Vagina (tissue), 2 donors: Measurements from ENCODE around the gene ZNF625. TPM values are rescaled to one million over a fixed set of nuclear protein-coding genes. Genes with fewer than 3 reads are reported as not detected.

Source experiments
- DNase-seq, 2 donors: peaks; one replicate each; pipeline ENCODE4 v3.0.0-alpha.2; 2017; ENCODE audit errors: extremely low spot score in 2 of 2
- H3K27ac ChIP-seq: fragments of 200-600 bp; sonication (generic); one replicate; pipeline ENCODE4 v1.5.1; 2019
- H3K27me3 ChIP-seq: fragments of 200-600 bp; sonication (generic); one replicate; pipeline ENCODE4 v1.5.1; 2019
- H3K36me3 ChIP-seq, 2 donors: fragments of 200-600 bp; sonication (generic); one replicate each; pipeline ENCODE4 v1.5.1; 2017 to 2019
- H3K4me1 ChIP-seq: fragments of 200-600 bp; sonication (generic); one replicate; pipeline ENCODE4 v1.5.1; 2019
- H3K4me3 ChIP-seq, 2 donors: fragments of 200-600 bp; sonication (generic); 1 replicate in 1 of 2; 2 replicates in 1 of 2; pipeline ENCODE4 v1.5.1; 2016 to 2019
- H3K9me3 ChIP-seq: fragments of 200-600 bp; sonication (generic); one replicate; pipeline ENCODE4 v1.5.1; 2019
- POLR2A ChIP-seq, 2 donors: fragments of 450-650 bp; IDR thresholded peaks; one replicate each; pipeline ENCODE4 v1.6.1; 2017; ENCODE audit warnings: antibody characterized with exemption in 2 of 2, mild to moderate bottlenecking in 2 of 2, moderate library complexity in 2 of 2
- POLR2AphosphoS5 ChIP-seq, 2 donors: sonication (generic); formaldehyde crosslinking; IDR thresholded peaks; one replicate each; pipeline ENCODE4 v1.9.0; 2017; ENCODE audit warnings: antibody characterized with exemption in 2 of 2, mild to moderate bottlenecking in 2 of 2, low read depth in 1 of 2; ENCODE audit not compliant: insufficient read depth in 1 of 2
- intact Hi-C: fragments of 100-400 bp; cut with DNase I; formaldehyde crosslinking; loops from one replicate; pipeline ENCODE4 v1.15.1; 2023
- total RNA-seq: library from RNA; depleted of rRNA; stranded (reverse); fragments of >200 nt; gene quantifications from one replicate; pipeline ENCODE4 v1.2.3, GENCODE V29; 2016
- TF ChIP-seq, protein P1 (sequence below), 3 experiments: fragments of 450-650 bp in 2 of 3; fragments of 200-600 bp in 1 of 3; sonication (generic) in 1 of 3; IDR thresholded peaks; one replicate each; pipeline ENCODE4 v1.5.1; 2017 to 2019; ENCODE audit warnings: antibody characterized with exemption in 3 of 3, mild to moderate bottlenecking in 2 of 3, moderate library complexity in 2 of 3

ZNF625 gene
- total RNA-seq, 1 donor from 2014 or later: 6.6 TPM

DNA sequence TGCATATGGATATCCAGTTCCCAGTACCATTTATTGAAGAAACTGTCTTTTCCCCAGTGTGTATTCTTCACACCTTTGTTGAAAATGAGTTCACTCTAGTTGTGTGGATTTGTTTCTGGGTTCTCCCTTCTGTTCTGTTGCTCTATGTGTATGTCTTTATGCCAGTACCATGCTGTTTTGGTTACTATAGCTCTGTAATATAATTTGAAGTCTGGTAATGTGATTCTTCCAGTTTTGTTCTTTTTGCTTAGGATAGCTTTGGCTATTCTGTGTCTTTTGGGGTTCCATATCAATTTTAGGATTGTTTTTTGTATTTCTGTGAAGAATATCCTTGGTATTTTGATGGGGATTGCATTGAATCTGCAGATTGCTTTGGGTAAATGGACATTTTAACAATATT is 41.6 kb upstream of the ZNF625 start:
- Histone ChIP-seq H3K9me3 (peaks cover 7% of the 10 kb centered on the region), H3K4me3 (no peak overlapping the region), H3K27me3 (no peaks in the 10 kb centered on the region), H3K27ac (no peak overlapping the region), H3K36me3 (no peaks in the 10 kb centered on the region), H3K4me1 (peaks cover 10% of the 10 kb centered on the region)
- no peak for DNase-seq
- TF ChIP-seq, protein P1, sequence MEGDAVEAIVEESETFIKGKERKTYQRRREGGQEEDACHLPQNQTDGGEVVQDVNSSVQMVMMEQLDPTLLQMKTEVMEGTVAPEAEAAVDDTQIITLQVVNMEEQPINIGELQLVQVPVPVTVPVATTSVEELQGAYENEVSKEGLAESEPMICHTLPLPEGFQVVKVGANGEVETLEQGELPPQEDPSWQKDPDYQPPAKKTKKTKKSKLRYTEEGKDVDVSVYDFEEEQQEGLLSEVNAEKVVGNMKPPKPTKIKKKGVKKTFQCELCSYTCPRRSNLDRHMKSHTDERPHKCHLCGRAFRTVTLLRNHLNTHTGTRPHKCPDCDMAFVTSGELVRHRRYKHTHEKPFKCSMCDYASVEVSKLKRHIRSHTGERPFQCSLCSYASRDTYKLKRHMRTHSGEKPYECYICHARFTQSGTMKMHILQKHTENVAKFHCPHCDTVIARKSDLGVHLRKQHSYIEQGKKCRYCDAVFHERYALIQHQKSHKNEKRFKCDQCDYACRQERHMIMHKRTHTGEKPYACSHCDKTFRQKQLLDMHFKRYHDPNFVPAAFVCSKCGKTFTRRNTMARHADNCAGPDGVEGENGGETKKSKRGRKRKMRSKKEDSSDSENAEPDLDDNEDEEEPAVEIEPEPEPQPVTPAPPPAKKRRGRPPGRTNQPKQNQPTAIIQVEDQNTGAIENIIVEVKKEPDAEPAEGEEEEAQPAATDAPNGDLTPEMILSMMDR (IDR thresholded peaks at IDR 0.05): no peak
- TF ChIP-seq POLR2A (IDR thresholded peaks at IDR 0.05) (no peak), POLR2AphosphoS5 (IDR thresholded peaks at IDR 0.05; ENCODE audit: insufficient read depth in 1 of 2, low read depth in 1 of 2) (no peak)
- intact Hi-C loops: no loop called here

DNA sequence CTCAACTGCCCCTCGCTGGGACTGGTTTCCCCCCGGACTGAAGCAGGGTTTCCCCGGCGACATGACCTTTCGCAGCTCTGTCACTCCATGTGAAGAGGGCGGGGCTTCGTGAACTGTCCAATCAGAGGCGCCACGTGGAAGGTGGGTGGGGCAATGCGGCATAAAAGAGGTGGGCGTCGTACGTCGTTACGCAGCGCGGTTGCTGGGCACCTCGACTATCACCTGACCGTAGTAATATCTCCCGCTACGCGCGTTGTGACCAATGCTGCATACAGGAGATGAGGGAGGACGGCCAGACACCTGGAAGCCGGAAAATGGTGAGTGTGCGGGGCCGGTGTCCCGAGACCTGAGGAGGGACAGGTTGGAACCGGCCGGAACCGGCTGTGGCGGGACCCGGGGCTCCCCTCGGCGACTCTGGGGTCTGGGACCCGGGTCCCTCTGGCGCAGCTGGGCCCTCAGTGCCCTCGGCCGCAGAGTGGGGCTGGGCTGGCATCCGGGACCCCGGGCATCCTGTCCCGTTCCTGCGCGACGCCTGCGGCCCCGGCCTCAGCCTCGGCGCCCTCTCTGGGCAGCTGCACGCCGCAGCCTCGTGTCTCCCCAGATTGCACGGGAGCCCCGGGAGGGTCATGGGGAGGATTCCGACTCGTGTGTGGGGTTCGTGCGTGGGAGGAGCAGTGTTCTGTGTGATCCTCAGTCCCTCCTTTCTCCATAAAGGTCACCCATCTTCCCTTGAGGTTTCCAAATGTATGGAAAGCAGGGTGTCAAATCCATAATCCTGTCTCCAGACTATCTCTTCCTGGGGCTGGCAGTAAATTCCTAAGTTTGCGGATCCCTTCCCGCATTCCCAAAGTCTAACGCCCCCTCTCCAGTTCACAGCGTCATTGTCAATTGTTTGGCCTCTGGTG is 38.5 kb upstream of the ZNF625 start:
- H3K9me3 ChIP-seq: peaks cover 7% of the 10 kb centered on the region
- DNase-seq: no peak

DNA sequence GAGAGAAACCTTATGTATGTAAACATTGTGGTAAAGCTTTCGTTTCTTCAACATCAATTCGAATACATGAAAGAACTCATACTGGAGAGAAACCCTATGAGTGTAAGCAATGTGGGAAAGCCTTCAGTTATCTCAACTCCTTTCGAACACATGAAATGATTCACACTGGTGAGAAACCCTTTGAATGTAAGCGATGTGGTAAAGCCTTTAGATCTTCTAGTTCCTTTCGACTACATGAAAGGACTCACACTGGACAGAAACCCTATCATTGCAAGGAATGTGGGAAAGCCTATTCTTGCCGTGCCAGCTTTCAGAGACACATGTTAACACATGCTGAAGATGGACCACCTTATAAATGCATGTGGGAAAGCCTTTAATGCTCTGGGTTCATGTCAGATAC is 31.1 kb upstream of the ZNF625 start:
- TF ChIP-seq POLR2AphosphoS5 (IDR thresholded peaks at IDR 0.05; ENCODE audit: insufficient read depth in 1 of 2, low read depth in 1 of 2): no peak
- no peak for TF ChIP-seq POLR2A (IDR thresholded peaks at IDR 0.05)
- TF ChIP-seq, protein P1 (IDR thresholded peaks at IDR 0.05): no peak
- peaks cover 10 to 75% of the 10 kb centered on the region in 2 donors for H3K36me3 ChIP-seq

More for the DNA sequence above, 38.5 kb upstream of the ZNF625 start:
- intact Hi-C loops: no loop called here
- peak; percentile 62 to 70 for TF ChIP-seq POLR2AphosphoS5 (IDR thresholded peaks at IDR 0.05; ENCODE audit: insufficient read depth in 1 of 2, low read depth in 1 of 2)
- TF ChIP-seq POLR2A (IDR thresholded peaks at IDR 0.05): no peak
- Histone ChIP-seq H3K4me1 (peaks cover 10% of the 10 kb centered on the region), H3K4me3 (peak overlapping the region; percentile 52 to 58), H3K27ac (peak overlapping the region; percentile 66), H3K27me3 (no peaks in the 10 kb centered on the region), H3K36me3 (peaks cover 0 to 21% of the 10 kb centered on the region in 2 donors)

DNA sequence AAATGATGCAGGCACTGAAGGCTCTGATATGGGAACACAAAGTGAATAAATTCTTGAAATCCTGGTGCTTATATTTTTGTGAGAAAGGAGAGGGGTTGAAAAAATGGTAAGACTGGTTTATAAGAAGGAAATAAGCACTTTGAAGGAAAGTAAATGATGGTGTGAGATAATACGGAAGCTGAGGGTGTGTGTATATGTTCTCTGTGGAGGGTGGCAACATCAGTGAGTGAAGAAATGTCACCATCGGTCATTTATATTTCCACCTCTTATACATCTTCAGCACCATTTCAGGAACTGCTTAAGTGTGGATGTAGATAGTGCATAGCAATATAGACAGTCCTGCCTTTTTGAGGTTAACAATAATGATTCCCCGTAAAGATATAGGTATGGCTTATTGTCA is 23.8 kb upstream of the ZNF625 start:
- Histone ChIP-seq H3K9me3 (peaks cover 15% of the 10 kb centered on the region), H3K36me3 (peaks cover 0 to 18% of the 10 kb centered on the region in 2 donors), H3K27ac (no peak overlapping the region), H3K4me1 (no peaks in the 10 kb centered on the region), H3K27me3 (no peaks in the 10 kb centered on the region), H3K4me3 (no peak overlapping the region)
- no peak for DNase-seq
- intact Hi-C loops: no loop called here
- TF ChIP-seq POLR2A (IDR thresholded peaks at IDR 0.05): no peak

More for the DNA sequence above, 31.1 kb upstream of the ZNF625 start:
- Histone ChIP-seq H3K4me1 (no peaks in the 10 kb centered on the region), H3K27ac (no peak overlapping the region), H3K9me3 (peaks cover 51% of the 10 kb centered on the region), H3K27me3 (no peaks in the 10 kb centered on the region), H3K4me3 (no peak overlapping the region)
- intact Hi-C loops: no loop called here
- no peak for DNase-seq

DNA sequence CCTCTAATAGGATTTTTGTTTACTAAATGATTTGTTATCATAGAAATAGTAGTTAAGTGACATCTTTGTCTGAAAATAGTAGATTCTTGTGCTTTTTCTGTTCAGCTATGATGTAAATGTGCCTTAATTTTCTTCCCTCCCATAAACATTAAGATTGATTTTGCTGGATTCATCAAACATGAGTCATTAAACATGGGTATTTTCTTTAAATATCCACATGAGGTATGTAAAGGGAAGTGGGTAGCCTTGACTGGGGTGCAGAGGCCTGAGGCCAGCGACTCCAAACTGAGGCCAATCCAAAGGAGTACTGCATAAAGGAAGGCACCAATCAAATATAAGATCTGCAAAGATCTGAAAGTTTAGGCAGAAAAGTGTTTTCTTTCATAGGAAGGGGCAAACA is 10.1 kb upstream of the ZNF625 start:
- DNase-seq: no peak
- H3K36me3 ChIP-seq: peaks cover 0 to 21% of the 10 kb centered on the region in 2 donors
- TF ChIP-seq POLR2AphosphoS5 (IDR thresholded peaks at IDR 0.05; ENCODE audit: insufficient read depth in 1 of 2, low read depth in 1 of 2) (no peak), POLR2A (IDR thresholded peaks at IDR 0.05) (no peak)
- TF ChIP-seq, protein P1 (IDR thresholded peaks at IDR 0.05): no peak
- intact Hi-C loops: no loop called here
- no peak overlapping the region for H3K27ac ChIP-seq
- H3K4me3 ChIP-seq: no peak overlapping the region
- H3K4me1 ChIP-seq: peaks cover 30% of the 10 kb centered on the region
- H3K9me3 ChIP-seq: no peaks in the 10 kb centered on the region
- H3K27me3 ChIP-seq: no peaks in the 10 kb centered on the region

DNA sequence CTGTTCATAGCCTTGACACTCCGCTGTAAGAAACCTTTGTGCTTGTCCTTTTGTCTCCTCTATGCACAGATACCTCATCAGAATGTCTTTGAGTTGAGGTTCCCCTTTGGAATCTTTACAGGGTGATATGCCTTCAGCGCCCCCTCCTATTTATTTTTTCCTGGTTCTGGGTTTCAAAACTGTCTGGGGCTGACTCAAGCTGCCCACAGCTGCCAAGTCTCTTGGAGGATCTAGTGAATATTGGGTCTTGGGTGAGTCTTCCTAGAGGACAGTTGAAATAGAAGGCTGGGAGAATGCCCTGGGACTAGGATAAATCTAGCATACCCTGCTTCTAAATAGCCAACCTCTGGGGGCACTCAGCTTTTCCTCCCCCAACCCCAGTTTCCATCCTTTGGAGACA is 7.3 kb upstream of the ZNF625 start:
- H3K27ac ChIP-seq: peak overlapping the region; percentile 91
- peak overlapping the region; percentile 80 to 97 for H3K4me3 ChIP-seq
- no peaks in the 10 kb centered on the region for H3K9me3 ChIP-seq
- TF ChIP-seq POLR2A (IDR thresholded peaks at IDR 0.05) (no peak), POLR2AphosphoS5 (IDR thresholded peaks at IDR 0.05; ENCODE audit: insufficient read depth in 1 of 2, low read depth in 1 of 2) (no peak)
- TF ChIP-seq, protein P1 (IDR thresholded peaks at IDR 0.05): no peak
- H3K27me3 ChIP-seq: no peaks in the 10 kb centered on the region
- H3K36me3 ChIP-seq: peaks cover 0 to under 1% of the 10 kb centered on the region in 2 donors
- H3K4me1 ChIP-seq: peaks cover 30% of the 10 kb centered on the region
- intact Hi-C loops: no loop called here
- DNase-seq: no peak
